MCF 10A (cell line): ENCODE data around the gene MXD4. TPM values are rescaled to one million over a fixed set of nuclear protein-coding genes. Genes with fewer than 3 reads are reported as not detected.

Experiments
- BruUV-seq: library from RNA; stranded (reverse); fragments of 400-500 nt; replicated peaks from 2 replicates; lab custom pipeline; 2021; lab: Mats Ljungman, UMichigan
- CTCF ChIA-PET: fragments of 300-600 bp; sonication (Branson Sonifier 250); formaldehyde crosslinking; extraction: SDS; loops from one replicate; lab custom pipeline; 2021; ENCODE audit warnings: antibody characterized with exemption, inconsistent platforms; lab: Yijun Ruan, JAX
- POLR2A ChIA-PET: fragments of 300-600, 350-650 bp; sonication (Branson Sonifier 250); formaldehyde crosslinking; extraction: SDS; loops from one replicate; lab custom pipeline; 2020; ENCODE audit warnings: antibody characterized with exemption, inconsistent platforms; lab: Yijun Ruan, JAX
- DNase-seq: peaks from one replicate; pipeline ENCODE4 v3.0.0-alpha.2; 2018; ENCODE audit not compliant: unreplicated experiment
- H3K27ac Mint-ChIP-seq: one replicate; pipeline ENCODE4 v1.8.0; 2022; ENCODE audit warnings: mild to moderate bottlenecking, low read depth, mixed read lengths; ENCODE audit not compliant: unreplicated experiment
- H3K27me3 Mint-ChIP-seq: one replicate; pipeline ENCODE4 v1.8.0; 2022; ENCODE audit warnings: mixed read lengths; ENCODE audit not compliant: insufficient read depth, unreplicated experiment
- H3K36me3 Mint-ChIP-seq: one replicate; pipeline ENCODE4 v1.8.0; 2022; ENCODE audit warnings: mild to moderate bottlenecking, moderate library complexity, mixed read lengths; ENCODE audit not compliant: insufficient read depth, unreplicated experiment
- H3K4me1 Mint-ChIP-seq: one replicate; pipeline ENCODE4 v1.8.0; 2022; ENCODE audit warnings: mixed read lengths; ENCODE audit not compliant: insufficient read depth, unreplicated experiment
- H3K4me3 Mint-ChIP-seq: one replicate; pipeline ENCODE4 v1.8.0; 2022; ENCODE audit warnings: mild to moderate bottlenecking, moderate library complexity, mixed read lengths; ENCODE audit not compliant: unreplicated experiment
- H3K9me3 Mint-ChIP-seq: one replicate; pipeline ENCODE4 v1.8.0; 2022; ENCODE audit warnings: mixed read lengths; ENCODE audit not compliant: unreplicated experiment
- CTCF ChIP-seq: fragments of 200-600 bp; IDR thresholded peaks from one replicate; pipeline ENCODE4 v1.8.0; 2022; ENCODE audit warnings: antibody characterized with exemption, mild to moderate bottlenecking; ENCODE audit not compliant: unreplicated experiment
- intact Hi-C: fragments of 100-400 bp; cut with micrococcal nuclease; formaldehyde crosslinking; loops from 2 replicates; pipeline ENCODE4 v1.14.1; 2022
- total RNA-seq: library from RNA; stranded (reverse); gene quantifications from 2 replicates; pipeline ENCODE4 v1.2.3, GENCODE V29; 2022

Gene MXD4
- total RNA-seq, 1 experiment from 2014 or later = 50.2 TPM

- Mint-ChIP-seq H3K4me3 (no peak overlapping the region), H3K36me3 (no peaks in the 10 kb centered on the region), H3K4me1 (no peaks in the 10 kb centered on the region), H3K27me3 (no peaks in the 10 kb centered on the region), H3K27ac (no peak overlapping the region), H3K9me3 (no peaks in the 10 kb centered on the region)
- intact Hi-C loops = no loop called here
- TF ChIP-seq CTCF = no peak
- no TSS peak for BruUV-seq
- CTCF ChIA-PET = no interaction called here
- no peak for DNase-seq
- POLR2A ChIA-PET = no interaction called here
Measured at GRCh38 chr4:2289311-2289954, 27.5 kb upstream of the MXD4 start.

GRCh38 chr4:2288051-2288541 is 26.2 kb upstream of the MXD4 start:
- Mint-ChIP-seq H3K9me3 (no peaks in the 10 kb centered on the region), H3K27me3 (no peaks in the 10 kb centered on the region), H3K4me3 (no peak overlapping the region), H3K27ac (no peak overlapping the region), H3K4me1 (no peaks in the 10 kb centered on the region), H3K36me3 (no peaks in the 10 kb centered on the region)
- intact Hi-C loops = no loop called here
- ChIA-PET CTCF (no interaction called here), POLR2A (no interaction called here)
- no peak for DNase-seq
- BruUV-seq = no TSS peak
- no peak for TF ChIP-seq CTCF

GRCh38 chr4:2287594-2287915 is 25.6 kb upstream of the MXD4 start:
- no peak overlapping the region for H3K27ac Mint-ChIP-seq
- POLR2A ChIA-PET = no interaction called here
- TF ChIP-seq CTCF = no peak
- H3K36me3 Mint-ChIP-seq = no peaks in the 10 kb centered on the region
- H3K9me3 Mint-ChIP-seq = no peaks in the 10 kb centered on the region
- intact Hi-C loops = no loop called here
- no peak for DNase-seq
- CTCF ChIA-PET = no interaction called here
- no peak overlapping the region for H3K4me3 Mint-ChIP-seq
- H3K27me3 Mint-ChIP-seq = no peaks in the 10 kb centered on the region
- no TSS peak for BruUV-seq
- H3K4me1 Mint-ChIP-seq = no peaks in the 10 kb centered on the region

GRCh38 chr4:2286904-2287593 is 25.1 kb upstream of the MXD4 start:
- ChIA-PET POLR2A (no interaction called here), CTCF (interaction anchor here (0.6 kb wide), 1 partner anchor 184 kb away, joined by 3 read pairs; no protein-coding TSS in a partner anchor)
- Mint-ChIP-seq H3K27me3 (no peaks in the 10 kb centered on the region), H3K27ac (no peak overlapping the region), H3K4me1 (no peaks in the 10 kb centered on the region), H3K9me3 (no peaks in the 10 kb centered on the region), H3K4me3 (no peak overlapping the region), H3K36me3 (no peaks in the 10 kb centered on the region)
- BruUV-seq = no TSS peak
- TF ChIP-seq CTCF = no peak
- DNase-seq = no peak
- intact Hi-C loops = no loop called here
